Caco-2 (cell line): ENCODE measurements around the gene ZNF440. TPM values are rescaled to one million over a fixed set of nuclear protein-coding genes. Genes with fewer than 3 reads are reported as not detected.

Source experiments
- Bru-seq: library from RNA; stranded (reverse); fragments of 400-500 nt; gene quantifications from one replicate; lab custom pipeline; 2021; lab: Mats Ljungman, UMichigan
- BruChase-seq, 2 experiments: library from RNA; stranded (reverse); fragments of 400-500 nt; gene quantifications; one replicate each; lab custom pipeline; 2021; lab: Mats Ljungman, UMichigan
- BruUV-seq: library from RNA; stranded (reverse); fragments of 400-500 nt; replicated peaks from 2 replicates; lab custom pipeline; 2021; lab: Mats Ljungman, UMichigan
- CTCF ChIA-PET: fragments of 300-600 bp; sonication (Branson Sonifier 250); formaldehyde crosslinking; loops from one replicate; lab custom pipeline; 2022; ENCODE audit warnings: antibody characterized with exemption; lab: Charles Lee
- POLR2A ChIA-PET: fragments of 300-600 bp; sonication (Branson Sonifier 250); formaldehyde crosslinking; loops from one replicate; lab custom pipeline; 2022; ENCODE audit warnings: antibody characterized with exemption; lab: Charles Lee
- DNase-seq, 2 experiments: peaks; one replicate each; pipeline versions ENCODE4 v3.0.0 to v3.0.0-alpha.2; 2020 to 2022
- H3K27me3 ChIP-seq: replicated peaks from 2 replicates; pipeline ENCODE4 v1.6.0; 2011; ENCODE audit warnings: low read length; ENCODE audit not compliant: control insufficient read depth, insufficient read depth
- H3K36me3 ChIP-seq: 2 replicates; pipeline ENCODE4 v1.5.1; 2011; ENCODE audit warnings: low read length; ENCODE audit not compliant: control insufficient read depth, insufficient read depth
- H3K4me1 ChIP-seq: fragments of 250-450 bp; sonication (Bioruptor Pico); 2 replicates; pipeline ENCODE4 v1.5.1; 2020; ENCODE audit warnings: mild to moderate bottlenecking
- H3K4me3 ChIP-seq: 2 replicates; pipeline ENCODE4 v1.5.1; 2011; ENCODE audit warnings: low read depth, mild to moderate bottlenecking, control low read depth, low read length
- H3K9me3 ChIP-seq: fragments of 250-450 bp; sonication (Bioruptor Pico); 2 replicates; pipeline ENCODE4 v1.5.1; 2020; ENCODE audit warnings: mild to moderate bottlenecking, moderate library complexity
- H3K27ac Mint-ChIP-seq: one replicate; pipeline ENCODE4 v1.8.0; 2022; ENCODE audit warnings: mixed read lengths; ENCODE audit not compliant: unreplicated experiment
- H3K27me3 Mint-ChIP-seq: one replicate; pipeline ENCODE4 v1.8.0; 2022; ENCODE audit warnings: mixed read lengths; ENCODE audit not compliant: insufficient read depth, unreplicated experiment
- H3K36me3 Mint-ChIP-seq: one replicate; pipeline ENCODE4 v1.8.0; 2022; ENCODE audit warnings: mild to moderate bottlenecking, mixed read lengths; ENCODE audit not compliant: insufficient read depth, unreplicated experiment
- H3K4me1 Mint-ChIP-seq: one replicate; pipeline ENCODE4 v1.8.0; 2022; ENCODE audit warnings: low read depth, mixed read lengths; ENCODE audit not compliant: unreplicated experiment
- H3K4me3 Mint-ChIP-seq: one replicate; pipeline ENCODE4 v1.8.0; 2022; ENCODE audit warnings: mild to moderate bottlenecking, moderate library complexity, mixed read lengths; ENCODE audit not compliant: unreplicated experiment
- H3K9me3 Mint-ChIP-seq: one replicate; pipeline ENCODE4 v1.8.0; 2022; ENCODE audit warnings: mixed read lengths; ENCODE audit not compliant: unreplicated experiment
- CTCF ChIP-seq, 2 experiments: fragments of 200-600 bp in 1 of 2; IDR thresholded peaks; 1 replicate in 1 of 2; 2 replicates in 1 of 2; pipeline versions ENCODE4 v1.5.1 to v1.8.0; 2011 to 2022; ENCODE audit warnings: antibody characterized with exemption in 1 of 2, control low read depth in 1 of 2, inconsistent platforms in 1 of 2, low read depth in 1 of 2, low read length in 1 of 2, mild to moderate bottlenecking in 1 of 2, moderate library complexity in 1 of 2; ENCODE audit not compliant: insufficient read depth in 1 of 2, severe bottlenecking in 1 of 2, unreplicated experiment in 1 of 2
- intact Hi-C: fragments of 100-400 bp; cut with micrococcal nuclease; formaldehyde crosslinking; loops from one replicate; pipeline ENCODE4 v1.10.0; 2022; ENCODE audit not compliant: unreplicated experiment
- long read RNA-seq: library from polyadenylated mRNA; stranded (forward); transcript quantifications from one replicate; pipeline ENCODE4 v2.0.0, GENCODE V29; 2022
- total RNA-seq: library from RNA; stranded (reverse); gene quantifications from 2 replicates; pipeline ENCODE4 v1.2.3, GENCODE V29; 2022

Gene ZNF440
- total RNA-seq (12.5 and 13.4 TPM in 2 replicates), Bru-seq, nascent RNA (percentile 74 among the genes with signal in this experiment), BruChase-seq, experiment 1, labeled RNA remaining after a 2-hour chase (percentile 82 among the genes with signal in this experiment), BruChase-seq, experiment 2, labeled RNA remaining after a 6-hour chase (percentile 73 among the genes with signal in this experiment)
- long read RNA-seq, full-length matches to known transcripts = 2 of 3 reads
- long read RNA-seq, partial matches to known transcripts = 0 of 3 reads
- long read RNA-seq, other reads (novel, unspliced or antisense) = 1 of 3 reads

- TF ChIP-seq CTCF (IDR thresholded peaks at IDR 0.05; ENCODE audit: insufficient read depth in 1 of 2, low read depth in 1 of 2, low read length in 1 of 2, severe bottlenecking in 1 of 2, unreplicated experiment in 1 of 2) = no peak
- ChIA-PET CTCF (interaction anchor here (0.7 to 1.6 kb wide), 2 partner anchors 16 to 487 kb away, joined by 3 to 14 read pairs; partner anchors contain the start of gene ZNF491), POLR2A (interaction anchor here (0.6 kb wide), 1 partner anchor 587 kb away, joined by 3 read pairs; the partner anchor contains the start of gene ZNF799)
- Mint-ChIP-seq H3K4me3 (peak within 1 kb of the TSS; percentile 86), H3K9me3 (no peaks in the 10 kb centered on the region), H3K27me3 (no peaks in the 10 kb centered on the region), H3K27ac (peak within 1 kb of the TSS; percentile 90), H3K4me1 (peaks cover 6% of the 10 kb centered on the region), H3K36me3 (peaks cover 28% of the 10 kb centered on the region)
- peak; percentile 95 to 96 for DNase-seq
- Histone ChIP-seq H3K9me3 (no peaks in the 10 kb centered on the region; the same call in 1 of the 2 replicates), H3K4me1 (peaks cover 5% of the 10 kb centered on the region; the same call in 1 of the 2 replicates), H3K4me3 (peak within 1 kb of the TSS; percentile 93), H3K36me3 (no peaks in the 10 kb centered on the region), H3K27me3 (no peaks in the 10 kb centered on the region)
- intact Hi-C loops = loop anchor here (1.0 to 5.0 kb wide), 2 partner anchors 16 to 328 kb away; partner anchors contain the start of genes ZNF20 and ZNF491
- BruUV-seq = TSS peak; percentile 67
Measured at GRCh38 chr19:11814029-11814699, at the start of gene ZNF440. Gene ZNF440 (plus strand): TSS chr19:11814273. CDS start chr19:11814448, 175 bp downstream.

- Mint-ChIP-seq H3K27ac (peak within 1 kb of the TSS; percentile 97), H3K27me3 (no peaks in the 10 kb centered on the region), H3K36me3 (peaks cover 10% of the 10 kb centered on the region), H3K4me1 (peaks cover 5% of the 10 kb centered on the region), H3K4me3 (peak within 1 kb of the TSS; percentile 93), H3K9me3 (peaks cover 15% of the 10 kb centered on the region)
- peaks cover 5% of the 10 kb centered on the region; the same call in 1 of the 2 replicates for H3K9me3 ChIP-seq
- BruUV-seq = no TSS peak
- DNase-seq = peak; percentile 97
- POLR2A ChIA-PET = interaction anchor here (0.6 to 1.2 kb wide), 3 partner anchors 27 to 127 kb away, joined by 4 to 9 read pairs (median 5); no protein-coding TSS in a partner anchor
- CTCF ChIA-PET = interaction anchor here (1.0 to 1.8 kb wide), 3 partner anchors 29 to 67 kb away, joined by 3 to 7 read pairs (median 7); partner anchors contain the start of gene ZNF823
- no peaks in the 10 kb centered on the region for H3K36me3 ChIP-seq
- TF ChIP-seq CTCF (IDR thresholded peaks at IDR 0.05; ENCODE audit: insufficient read depth in 1 of 2, low read depth in 1 of 2, low read length in 1 of 2, severe bottlenecking in 1 of 2, unreplicated experiment in 1 of 2) = no peak
- intact Hi-C loops = loop anchor here (1.0 to 2.0 kb wide), 2 partner anchors 28 to 72 kb away; no protein-coding TSS in a partner anchor
- H3K4me3 ChIP-seq = peak within 1 kb of the TSS; percentile 72
- no peaks in the 10 kb centered on the region for H3K27me3 ChIP-seq
- H3K4me1 ChIP-seq = peaks cover 11% of the 10 kb centered on the region
Measured at GRCh38 chr19:11766597-11767591, 47.2 kb upstream of the ZNF440 start, which contains the start of gene ZNF441. Gene ZNF441 (plus strand): TSS chr19:11767000. CDS start chr19:11767194, 194 bp downstream.
